HepG2 (cell line): ENCODE data around the gene EHD4. TPM values are rescaled to one million over a fixed set of nuclear protein-coding genes. Genes with fewer than 3 reads are reported as not detected.

Source experiments
- ATAC-seq: fragments of 200-7000 bp; cut with Tn5 transposase; 3 replicates; pipeline ENCODE4 v1.9.1; 2020; ENCODE audit warnings: mild to moderate bottlenecking, moderate library complexity
- BruUV-seq: library from RNA; stranded (reverse); fragments of 400-500 nt; replicated peaks from 2 replicates; lab custom pipeline; 2021; lab: Mats Ljungman, UMichigan
- CTCF ChIA-PET: fragments of 300-600 bp; formaldehyde crosslinking; extraction: SDS; loops from one replicate; lab custom pipeline; 2021; ENCODE audit warnings: low total read pairs, inconsistent platforms, low intra/inter-chr PET ratio; lab: Yijun Ruan, JAX
- POLR2A ChIA-PET: fragments of 350-600 bp; sonication (Branson Sonifier 250); formaldehyde crosslinking; loops from one replicate; lab custom pipeline; 2020; ENCODE audit warnings: antibody characterized with exemption, inconsistent platforms; lab: Yijun Ruan, JAX
- DNase-seq: peaks from one replicate; pipeline ENCODE4 v3.0.0-alpha.2; 2015; ENCODE audit warnings: low spot score
- FAIRE-seq: peaks from 3 replicates; lab custom pipeline; 2011; peaks lifted over from hg19 to GRCh38; lab: Jason Lieb, UNC
- H2AFZ ChIP-seq: one replicate; pipeline ENCODE4 v1.6.1; 2011; ENCODE audit warnings: low read length, inconsistent platforms
- H3K27ac ChIP-seq: fragments of 300-600 bp; 3 replicates; pipeline ENCODE4 v1.8.0; 2011; ENCODE audit warnings: mixed run types, mild to moderate bottlenecking, mixed read lengths, low read length, inconsistent platforms; ENCODE audit not compliant: insufficient read depth; ENCODE audit errors: extremely low read length
- H3K27me3 ChIP-seq, 2 experiments: fragments of 200-600 bp in 1 of 2; 2 replicates in 1 of 2; 3 replicates in 1 of 2; pipeline versions ENCODE4 v1.6.0 to v1.8.0; 2011; ENCODE audit warnings: low read length in 2 of 2, mild to moderate bottlenecking in 2 of 2, moderate library complexity in 2 of 2, inconsistent platforms in 1 of 2; ENCODE audit not compliant: insufficient read depth in 2 of 2, control insufficient read depth in 1 of 2
- H3K36me3 ChIP-seq, 2 experiments: fragments of 200-600 bp in 1 of 2; replicated peaks in 1 of 2; 2 replicates in 1 of 2; 3 replicates in 1 of 2; pipeline versions ENCODE4 v1.5.1 to v1.8.0; 2011; ENCODE audit warnings: low read length in 2 of 2, inconsistent platforms in 1 of 2; ENCODE audit not compliant: insufficient read depth in 2 of 2, control insufficient read depth in 1 of 2
- H3K4me1 ChIP-seq: 2 replicates; pipeline ENCODE4 v1.5.1; 2012; ENCODE audit warnings: low read length, inconsistent platforms; ENCODE audit not compliant: insufficient read depth
- H3K4me2 ChIP-seq: 2 replicates; pipeline ENCODE4 v1.6.0; 2011; ENCODE audit warnings: low read depth, low read length, inconsistent platforms
- H3K4me3 ChIP-seq, 3 experiments: fragments of 200-600 bp in 1 of 3; sonication (generic), shearing (Covaris generic) in 1 of 3; replicated peaks in 1 of 3; 2 replicates each; pipeline ENCODE4 v1.5.1; 2011 to 2016; ENCODE audit warnings: low read length in 3 of 3, inconsistent platforms in 2 of 3, low read depth in 2 of 3, mild to moderate bottlenecking in 2 of 3, control low read depth in 1 of 3, mixed read lengths in 1 of 3; ENCODE audit not compliant: insufficient read depth in 1 of 3
- H3K79me2 ChIP-seq: one replicate; pipeline ENCODE4 v1.6.1; 2011; ENCODE audit warnings: low read length, inconsistent platforms; ENCODE audit not compliant: insufficient read depth
- H3K9ac ChIP-seq: 2 replicates; pipeline ENCODE4 v1.6.0; 2011; ENCODE audit warnings: mild to moderate bottlenecking, low read depth, low read length, inconsistent platforms; ENCODE audit not compliant: insufficient read depth
- H3K9me3 ChIP-seq: 2 replicates; pipeline ENCODE4 v1.5.1; 2012; ENCODE audit warnings: mild to moderate bottlenecking, low read length
- H4K20me1 ChIP-seq: 2 replicates; pipeline ENCODE4 v1.6.0; 2011; ENCODE audit warnings: inconsistent platforms, mild to moderate bottlenecking, low read length, moderate library complexity; ENCODE audit not compliant: insufficient read depth
- AGO1 ChIP-seq: fragments of 200-400 bp; formaldehyde crosslinking; IDR thresholded peaks from 2 replicates; pipeline ENCODE4 v1.6.1; 2017; ENCODE audit warnings: mild to moderate bottlenecking, low read depth, low read length, moderate library complexity; ENCODE audit not compliant: poor library complexity, severe bottlenecking
- ATRX ChIP-seq: sonication (generic); formaldehyde crosslinking; IDR thresholded peaks from 2 replicates; pipeline ENCODE4 v1.4.0; 2020; ENCODE audit warnings: missing genetic modification reagents, borderline replicate concordance
- HDAC2 ChIP-seq: sonication (generic); formaldehyde crosslinking; IDR thresholded peaks from 2 replicates; pipeline ENCODE4 v1.4.0; 2020; ENCODE audit warnings: missing genetic modification reagents
- HOXA7 ChIP-seq: sonication (generic); formaldehyde crosslinking; IDR thresholded peaks from 2 replicates; pipeline ENCODE4 v1.8.1; 2022; ENCODE audit warnings: mild to moderate bottlenecking, missing genetic modification reagents, moderate library complexity
- MTA1 ChIP-seq: sonication (generic); formaldehyde crosslinking; IDR thresholded peaks from 2 replicates; pipeline ENCODE4 v1.4.0; 2020; ENCODE audit warnings: missing genetic modification reagents, mild to moderate bottlenecking, borderline replicate concordance
- NCOA5 ChIP-seq: sonication (generic); formaldehyde crosslinking; IDR thresholded peaks from 2 replicates; pipeline ENCODE4 v1.4.0; 2020; ENCODE audit warnings: missing genetic modification reagents
- RFX5 ChIP-seq: IDR thresholded peaks from 2 replicates; pipeline ENCODE4 v1.6.1; 2011; ENCODE audit warnings: low read depth, low read length, improper control_type of control experiment
- TEAD2 ChIP-seq: sonication (generic); formaldehyde crosslinking; IDR thresholded peaks from 2 replicates; pipeline ENCODE4 v1.9.0; 2021; ENCODE audit warnings: missing genetic modification reagents
- XRCC5 ChIP-seq: fragments of 200-400 bp; formaldehyde crosslinking; optimal IDR thresholded peaks from 2 replicates; pipeline ENCODE3; 2017; ENCODE audit warnings: mild to moderate bottlenecking, low read length
- ZFX ChIP-seq: sonication (generic); formaldehyde crosslinking; IDR thresholded peaks from 2 replicates; pipeline ENCODE4 v1.4.0; 2020; ENCODE audit warnings: mild to moderate bottlenecking, low read depth, missing genetic modification reagents, moderate library complexity
- ZNF282 ChIP-seq: fragments of 450-650 bp; IDR thresholded peaks from 2 replicates; pipeline ENCODE4 v1.6.1; 2018; ENCODE audit not compliant: partially characterized antibody
- ZNF615 ChIP-seq: sonication (generic); formaldehyde crosslinking; IDR thresholded peaks from 2 replicates; pipeline ENCODE4 v1.5.0; 2020; ENCODE audit warnings: mild to moderate bottlenecking, missing genetic modification reagents, borderline replicate concordance
- ZNF629 ChIP-seq: sonication (generic); formaldehyde crosslinking; conservative IDR thresholded peaks from 2 replicates; pipeline ENCODE4 v1.5.0; 2020; ENCODE audit warnings: missing genetic modification reagents
- WGBS: methylation state at CpG from one replicate; pipeline ENCODE4 v1.1.6; 2017; ENCODE audit warnings: low lambda C conversion rate; 5-methylcytosine and 5-hydroxymethylcytosine counted together
- in situ Hi-C: cut with HindIII; loops from 2 replicates; pipeline ENCODE4 v1.10.0; 2017; ENCODE audit warnings: low pct_unique_long_range_greater_than_20kb; ENCODE audit not compliant: extremely low pct_ligation_motif_present
- intact Hi-C: fragments of 100-400 bp; cut with micrococcal nuclease; formaldehyde crosslinking; loops from one replicate; pipeline ENCODE4 v1.10.0; 2022; ENCODE audit not compliant: unreplicated experiment
- polyA plus RNA-seq, 8 experiments: library from polyadenylated mRNA; depleted of rRNA in 3 of 8; stranded (reverse) in 7 of 8; unstranded in 1 of 8; fragments of >200 nt; fragmentation: Illumina TruSeq in 4 of 8; extraction: Trizol in 4 of 8; gene quantifications; 2 replicates each; pipeline versions ENCODE4 v1.2.1 to v1.2.3, GENCODE V29; 2011 to 2016; ENCODE audit warnings: low read depth in 4 of 8, missing spikeins in 1 of 8, mixed read lengths in 1 of 8; ENCODE audit not compliant: insufficient read depth in 1 of 8
- total RNA-seq, 5 experiments: library from RNA; depleted of rRNA; stranded (reverse); fragments of >200 nt; fragmentation: Illumina TruSeq; extraction: Trizol; gene quantifications; 2 replicates each; pipeline ENCODE4 v1.2.3, GENCODE V29; 2016; ENCODE audit warnings: low read depth in 1 of 5
- TF ChIP-seq, protein P1 (sequence below): IDR thresholded peaks from 2 replicates; pipeline ENCODE4 v1.6.1; 2012; ENCODE audit warnings: inconsistent platforms
- TF ChIP-seq, protein P2 (sequence below): sonication (generic); formaldehyde crosslinking; conservative IDR thresholded peaks from 2 replicates; pipeline ENCODE4 v1.4.0; 2020; ENCODE audit warnings: missing genetic modification reagents
- TF ChIP-seq, protein P3 (sequence below): sonication (generic); formaldehyde crosslinking; IDR thresholded peaks from 2 replicates; pipeline ENCODE4 v1.5.0; 2020; ENCODE audit warnings: missing genetic modification reagents

The EHD4 gene
- total and polyA plus RNA-seq, 2 of the 13 experiments (the other 11 are each of a cell fraction or from before 2014, with no cell fraction given): 3.1 to 4.8 TPM

DNA sequence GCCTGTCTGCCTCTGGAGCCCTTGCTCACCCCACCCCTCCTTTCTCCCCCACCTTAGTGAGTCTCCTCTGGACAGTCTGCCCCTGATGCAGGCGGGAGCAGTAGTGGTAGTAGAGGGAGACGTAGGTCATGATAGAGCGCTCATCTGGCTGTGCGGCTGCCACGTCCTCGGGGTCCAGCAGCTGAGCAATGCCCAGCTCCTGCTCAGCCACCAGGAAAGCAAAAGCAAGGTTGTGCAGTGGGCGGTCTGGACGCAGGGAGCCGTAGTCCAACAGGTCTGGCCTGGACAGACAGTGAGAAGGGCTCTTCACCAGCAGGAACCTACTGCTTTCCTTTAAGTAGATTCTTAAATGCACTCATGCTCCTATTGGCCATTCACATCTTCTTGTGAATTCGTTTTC is 85.2 kb downstream of the EHD4 start:
- no peaks in the 10 kb centered on the region for H3K4me1 ChIP-seq
- CTCF ChIA-PET: no interaction called here
- no peak for FAIRE-seq
- H3K36me3 ChIP-seq: no peaks in the 10 kb centered on the region
- H3K9ac ChIP-seq: no peak overlapping the region
- ATAC-seq: no peak
- 37% methylated on average over 8 of the region's 10 CpGs for WGBS
- in situ Hi-C loops (no loop called here), intact Hi-C loops (no loop called here)
- H3K4me2 ChIP-seq: no peak overlapping the region
- no peaks in the 10 kb centered on the region for H3K9me3 ChIP-seq
- BruUV-seq: no TSS peak
- H3K4me3 ChIP-seq: no peak overlapping the region
- no peak overlapping the region for H2AFZ ChIP-seq
- peaks cover 6 to 59% of the 10 kb centered on the region in 2 experiments; a peak in 4 of 5 replicates for H3K27me3 ChIP-seq
- no peak for DNase-seq
- H3K79me2 ChIP-seq: no peaks in the 10 kb centered on the region
- H4K20me1 ChIP-seq: 0 out of 2 replicates have a peak, but pooled peaks cover 3% of the 10 kb centered on the region
- POLR2A ChIA-PET: no interaction called here
- no peak for TF ChIP-seq HOXA7 (CRISPR knock-in tag)
- no peak for TF ChIP-seq ZNF615 (CRISPR knock-in tag)
- no peak for TF ChIP-seq MTA1
- no peak for TF ChIP-seq TEAD2 (CRISPR knock-in tag)
- TF ChIP-seq ZNF282: no peak
- TF ChIP-seq XRCC5: no peak
- TF ChIP-seq AGO1: no peak
- no peak for TF ChIP-seq ZNF629
- TF ChIP-seq ATRX (CRISPR knock-in tag): no peak
- H3K27ac ChIP-seq: no peak overlapping the region

DNA sequence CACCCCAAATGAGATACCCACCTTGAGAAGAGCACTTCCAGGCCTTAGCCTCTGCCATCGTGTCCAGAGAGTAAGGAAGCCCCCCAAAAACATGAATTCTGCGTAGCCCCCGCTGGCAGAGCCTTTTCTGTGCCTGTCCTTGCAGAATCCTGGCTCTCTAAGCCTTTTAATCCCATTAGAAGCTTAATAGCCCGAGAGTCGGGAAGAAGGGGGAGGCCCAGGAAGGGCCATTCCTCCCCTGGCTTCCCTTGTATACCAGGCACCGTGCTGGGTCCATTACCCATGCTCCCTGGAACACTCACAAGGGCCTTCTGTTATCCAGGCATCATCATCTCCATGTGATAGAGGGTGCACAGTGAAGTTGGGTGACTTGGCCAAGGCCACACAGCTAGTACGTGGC is 85.6 kb downstream of the EHD4 start:
- Histone ChIP-seq H3K27ac (no peak overlapping the region), H2AFZ (no peak overlapping the region), H3K4me3 (no peak overlapping the region), H3K9me3 (no peaks in the 10 kb centered on the region), H3K27me3 (peaks cover 6 to 57% of the 10 kb centered on the region in 2 experiments; a peak in 4 of 5 replicates), H3K9ac (no peak overlapping the region), H3K4me1 (no peaks in the 10 kb centered on the region), H3K4me2 (no peak overlapping the region), H3K36me3 (no peaks in the 10 kb centered on the region), H4K20me1 (0 out of 2 replicates have a peak, but pooled peaks cover 3% of the 10 kb centered on the region), H3K79me2 (no peaks in the 10 kb centered on the region)
- ATAC-seq (no peak), FAIRE-seq (no peak), DNase-seq (no peak)
- intact Hi-C loops (no loop called here), in situ Hi-C loops (no loop called here)
- WGBS: 25% methylated on average over 5 of the region's 7 CpGs
- ChIA-PET POLR2A (no interaction called here), CTCF (no interaction called here)
- no TSS peak for BruUV-seq
- TF ChIP-seq NCOA5 (CRISPR knock-in tag): no peak
- no peak for TF ChIP-seq RFX5
- TF ChIP-seq ZFX (CRISPR knock-in tag): no peak
- TF ChIP-seq, protein P1, sequence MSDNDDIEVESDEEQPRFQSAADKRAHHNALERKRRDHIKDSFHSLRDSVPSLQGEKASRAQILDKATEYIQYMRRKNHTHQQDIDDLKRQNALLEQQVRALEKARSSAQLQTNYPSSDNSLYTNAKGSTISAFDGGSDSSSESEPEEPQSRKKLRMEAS: no peak
- TF ChIP-seq, protein P2, sequence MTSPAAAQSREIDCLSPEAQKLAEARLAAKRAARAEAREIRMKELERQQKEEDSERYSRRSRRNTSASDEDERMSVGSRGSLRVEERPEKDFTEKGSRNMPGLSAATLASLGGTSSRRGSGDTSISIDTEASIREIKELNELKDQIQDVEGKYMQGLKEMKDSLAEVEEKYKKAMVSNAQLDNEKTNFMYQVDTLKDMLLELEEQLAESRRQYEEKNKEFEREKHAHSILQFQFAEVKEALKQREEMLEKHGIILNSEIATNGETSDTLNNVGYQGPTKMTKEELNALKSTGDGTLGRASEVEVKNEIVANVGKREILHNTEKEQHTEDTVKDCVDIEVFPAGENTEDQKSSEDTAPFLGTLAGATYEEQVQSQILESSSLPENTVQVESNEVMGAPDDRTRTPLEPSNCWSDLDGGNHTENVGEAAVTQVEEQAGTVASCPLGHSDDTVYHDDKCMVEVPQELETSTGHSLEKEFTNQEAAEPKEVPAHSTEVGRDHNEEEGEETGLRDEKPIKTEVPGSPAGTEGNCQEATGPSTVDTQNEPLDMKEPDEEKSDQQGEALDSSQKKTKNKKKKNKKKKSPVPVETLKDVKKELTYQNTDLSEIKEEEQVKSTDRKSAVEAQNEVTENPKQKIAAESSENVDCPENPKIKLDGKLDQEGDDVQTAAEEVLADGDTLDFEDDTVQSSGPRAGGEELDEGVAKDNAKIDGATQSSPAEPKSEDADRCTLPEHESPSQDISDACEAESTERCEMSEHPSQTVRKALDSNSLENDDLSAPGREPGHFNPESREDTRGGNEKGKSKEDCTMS (CRISPR knock-in tag): no peak
- TF ChIP-seq, protein P3, sequence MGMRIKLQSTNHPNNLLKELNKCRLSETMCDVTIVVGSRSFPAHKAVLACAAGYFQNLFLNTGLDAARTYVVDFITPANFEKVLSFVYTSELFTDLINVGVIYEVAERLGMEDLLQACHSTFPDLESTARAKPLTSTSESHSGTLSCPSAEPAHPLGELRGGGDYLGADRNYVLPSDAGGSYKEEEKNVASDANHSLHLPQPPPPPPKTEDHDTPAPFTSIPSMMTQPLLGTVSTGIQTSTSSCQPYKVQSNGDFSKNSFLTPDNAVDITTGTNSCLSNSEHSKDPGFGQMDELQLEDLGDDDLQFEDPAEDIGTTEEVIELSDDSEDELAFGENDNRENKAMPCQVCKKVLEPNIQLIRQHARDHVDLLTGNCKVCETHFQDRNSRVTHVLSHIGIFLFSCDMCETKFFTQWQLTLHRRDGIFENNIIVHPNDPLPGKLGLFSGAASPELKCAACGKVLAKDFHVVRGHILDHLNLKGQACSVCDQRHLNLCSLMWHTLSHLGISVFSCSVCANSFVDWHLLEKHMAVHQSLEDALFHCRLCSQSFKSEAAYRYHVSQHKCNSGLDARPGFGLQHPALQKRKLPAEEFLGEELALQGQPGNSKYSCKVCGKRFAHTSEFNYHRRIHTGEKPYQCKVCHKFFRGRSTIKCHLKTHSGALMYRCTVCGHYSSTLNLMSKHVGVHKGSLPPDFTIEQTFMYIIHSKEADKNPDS (CRISPR knock-in tag): no peak
- TF ChIP-seq TEAD2 (CRISPR knock-in tag): no peak
- no peak for TF ChIP-seq HDAC2 (CRISPR knock-in tag)
